Measurements from ENCODE around the gene AKR1D1. TPM values are rescaled to one million over a fixed set of nuclear protein-coding genes. Genes with fewer than 3 reads are reported as not detected.

AKR1D1 gene
- total RNA-seq, 1 donor, result not detected

DNA sequence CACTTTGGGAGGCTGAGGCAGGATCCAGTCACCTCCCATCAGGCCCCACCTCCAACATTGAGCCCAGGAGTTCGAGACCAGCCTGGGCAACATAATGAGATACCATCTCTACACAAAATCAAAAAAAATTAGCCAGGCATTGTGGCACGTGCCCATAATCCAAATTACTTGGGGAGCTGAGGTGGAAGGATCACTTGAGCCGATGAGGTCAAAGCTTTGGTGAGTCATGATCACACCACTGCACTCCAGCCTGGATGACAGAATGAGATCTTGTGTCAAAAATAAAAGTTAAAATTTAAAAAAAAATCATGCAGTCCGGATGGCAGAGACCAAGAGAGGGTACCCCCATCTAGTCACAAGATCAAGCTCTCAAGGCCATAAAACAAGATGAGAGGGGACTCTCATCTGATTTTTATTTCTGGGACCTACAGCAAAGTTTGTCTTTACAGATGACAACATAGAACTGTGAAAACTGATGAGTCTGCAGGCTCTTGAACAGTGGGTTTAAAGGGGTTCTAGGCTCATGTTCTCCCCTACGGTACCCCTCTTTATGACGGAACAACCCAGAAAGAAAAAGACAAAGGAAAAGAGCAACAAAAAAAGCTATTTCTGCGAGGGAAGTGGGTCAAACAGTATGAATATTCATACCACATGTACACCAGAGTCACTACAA is 45.4 kb upstream of the AKR1D1 start:
- H2AFZ ChIP-seq (ENCODE audit: low read length), result no peak overlapping the region
- H3K36me3 ChIP-seq (ENCODE audit: insufficient read depth, low read length), result no peaks in the 10 kb centered on the region
- no peak for TF ChIP-seq CTCF (IDR thresholded peaks at IDR 0.05; ENCODE audit: extremely low read depth, low read depth, low read length)
- H3K27ac ChIP-seq (ENCODE audit: low read depth, low read length), result no peak overlapping the region
- H3K4me3 ChIP-seq (ENCODE audit: insufficient read depth, low read length), result no peak overlapping the region
- no peaks in the 10 kb centered on the region for H4K20me1 ChIP-seq (ENCODE audit: insufficient read depth, low read length)
- H3K4me1 ChIP-seq (ENCODE audit: insufficient read depth, low read length), result no peaks in the 10 kb centered on the region
- H3K4me2 ChIP-seq (ENCODE audit: insufficient read depth, low read length), result no peak overlapping the region
- DNase-seq (ENCODE audit: insufficient read length, low spot score, missing footprints), result no peak
- peaks cover 8% of the 10 kb centered on the region for H3K27me3 ChIP-seq (ENCODE audit: insufficient read depth, low read length)
- no peaks in the 10 kb centered on the region for H3K79me2 ChIP-seq (ENCODE audit: insufficient read depth, low read length)
- no peaks in the 10 kb centered on the region for H3K9me3 ChIP-seq (ENCODE audit: low read depth, low read length)

DNA sequence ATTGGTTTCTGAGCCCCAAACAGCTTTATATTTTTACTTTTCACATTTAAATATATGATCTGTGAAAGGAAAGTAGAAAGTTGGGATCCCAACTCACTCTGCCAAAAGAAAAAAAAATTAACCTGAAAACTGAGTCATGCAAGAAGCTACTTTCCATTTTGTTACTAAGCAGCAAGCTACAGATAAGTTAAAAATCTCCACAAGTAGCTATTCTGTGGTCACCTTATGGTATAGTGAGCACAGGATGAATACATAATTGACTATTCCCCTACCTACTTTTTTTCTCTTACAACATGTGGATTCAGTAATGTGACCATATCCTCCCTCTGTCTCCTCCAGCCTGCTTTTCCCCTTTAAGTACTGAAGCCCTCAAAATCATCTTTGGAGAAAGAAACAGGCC is 44.1 kb upstream of the AKR1D1 start:
- Histone ChIP-seq H3K79me2 (ENCODE audit: insufficient read depth, low read length) (no peaks in the 10 kb centered on the region), H3K36me3 (ENCODE audit: insufficient read depth, low read length) (no peaks in the 10 kb centered on the region), H3K4me2 (ENCODE audit: insufficient read depth, low read length) (no peak overlapping the region), H2AFZ (ENCODE audit: low read length) (no peak overlapping the region), H3K27ac (ENCODE audit: low read depth, low read length) (no peak overlapping the region), H3K4me3 (ENCODE audit: insufficient read depth, low read length) (no peak overlapping the region), H3K27me3 (ENCODE audit: insufficient read depth, low read length) (peaks cover 7% of the 10 kb centered on the region), H4K20me1 (ENCODE audit: insufficient read depth, low read length) (no peaks in the 10 kb centered on the region), H3K9me3 (ENCODE audit: low read depth, low read length) (no peaks in the 10 kb centered on the region), H3K4me1 (ENCODE audit: insufficient read depth, low read length) (no peaks in the 10 kb centered on the region)
- no peak for DNase-seq (ENCODE audit: insufficient read length, low spot score, missing footprints)
- TF ChIP-seq CTCF (IDR thresholded peaks at IDR 0.05; ENCODE audit: extremely low read depth, low read depth, low read length), result no peak

DNA sequence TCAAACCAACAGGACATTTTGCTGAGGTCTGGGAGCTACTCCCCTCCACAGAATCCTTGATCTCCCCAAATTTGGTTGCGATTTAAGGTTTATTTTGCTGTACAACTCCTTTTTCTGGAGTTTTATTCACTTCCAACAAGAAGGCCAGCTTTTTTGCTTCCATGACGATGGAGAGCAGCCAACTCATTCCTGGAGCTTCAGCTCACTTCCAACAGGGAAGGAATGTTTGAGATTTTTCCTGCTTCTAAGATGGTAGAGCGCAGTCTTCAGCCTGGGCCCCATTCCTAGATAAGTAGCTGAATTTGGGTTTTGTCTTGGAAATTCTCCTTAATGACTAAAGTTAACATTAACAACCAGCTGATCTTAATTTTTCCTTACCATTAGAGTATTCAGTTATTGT is 43.5 kb upstream of the AKR1D1 start:
- Histone ChIP-seq H3K27ac (ENCODE audit: low read depth, low read length) (no peak overlapping the region), H3K4me3 (ENCODE audit: insufficient read depth, low read length) (no peak overlapping the region), H3K4me2 (ENCODE audit: insufficient read depth, low read length) (no peak overlapping the region), H3K36me3 (ENCODE audit: insufficient read depth, low read length) (no peaks in the 10 kb centered on the region), H3K4me1 (ENCODE audit: insufficient read depth, low read length) (no peaks in the 10 kb centered on the region), H3K9me3 (ENCODE audit: low read depth, low read length) (no peaks in the 10 kb centered on the region), H3K79me2 (ENCODE audit: insufficient read depth, low read length) (no peaks in the 10 kb centered on the region), H4K20me1 (ENCODE audit: insufficient read depth, low read length) (no peaks in the 10 kb centered on the region), H3K27me3 (ENCODE audit: insufficient read depth, low read length) (peaks cover 2% of the 10 kb centered on the region), H2AFZ (ENCODE audit: low read length) (no peak overlapping the region)
- no peak for DNase-seq (ENCODE audit: insufficient read length, low spot score, missing footprints)
- TF ChIP-seq CTCF (IDR thresholded peaks at IDR 0.05; ENCODE audit: extremely low read depth, low read depth, low read length), result no peak

- Histone ChIP-seq H3K27ac (ENCODE audit: low read depth, low read length) (no peak overlapping the region), H3K79me2 (ENCODE audit: insufficient read depth, low read length) (no peaks in the 10 kb centered on the region), H3K4me2 (ENCODE audit: insufficient read depth, low read length) (no peak overlapping the region), H3K36me3 (ENCODE audit: insufficient read depth, low read length) (no peaks in the 10 kb centered on the region), H3K4me3 (ENCODE audit: insufficient read depth, low read length) (no peak overlapping the region), H3K9me3 (ENCODE audit: low read depth, low read length) (no peaks in the 10 kb centered on the region), H3K27me3 (ENCODE audit: insufficient read depth, low read length) (no peaks in the 10 kb centered on the region), H4K20me1 (ENCODE audit: insufficient read depth, low read length) (no peaks in the 10 kb centered on the region), H3K4me1 (ENCODE audit: insufficient read depth, low read length) (no peaks in the 10 kb centered on the region), H2AFZ (ENCODE audit: low read length) (no peak overlapping the region)
- no peak for DNase-seq (ENCODE audit: insufficient read length, low spot score, missing footprints)
- no peak for TF ChIP-seq CTCF (IDR thresholded peaks at IDR 0.05; ENCODE audit: extremely low read depth, low read depth, low read length)
Observed at GRCh38 chr7:138033241-138033640, 43.0 kb upstream of the AKR1D1 start.
